ENCODE data around the gene FEZF2.

FEZF2 gene

DNA sequence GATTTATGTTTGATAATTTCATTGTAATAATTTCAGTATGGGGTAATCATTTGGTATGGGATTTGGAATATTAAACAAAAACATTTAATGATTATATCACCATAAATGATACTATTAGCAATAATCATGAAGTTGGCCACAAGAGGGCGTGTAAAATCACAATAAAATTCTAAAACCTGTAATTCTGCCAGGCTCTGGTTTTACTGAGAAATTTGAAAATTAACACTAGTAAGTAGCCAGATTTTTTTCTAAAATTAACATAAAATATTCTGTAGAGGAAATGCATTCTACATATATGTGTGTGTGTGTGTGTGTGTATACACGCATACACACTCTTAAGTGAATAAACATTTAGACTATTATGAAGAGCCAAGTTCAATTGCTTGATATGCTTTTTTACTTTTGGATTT lies 40.5 kb downstream of the FEZF2 start:
- in situ Hi-C loops (cut with MboI; ENCODE audit: low sequenced_read_pairs): no loop called here

DNA sequence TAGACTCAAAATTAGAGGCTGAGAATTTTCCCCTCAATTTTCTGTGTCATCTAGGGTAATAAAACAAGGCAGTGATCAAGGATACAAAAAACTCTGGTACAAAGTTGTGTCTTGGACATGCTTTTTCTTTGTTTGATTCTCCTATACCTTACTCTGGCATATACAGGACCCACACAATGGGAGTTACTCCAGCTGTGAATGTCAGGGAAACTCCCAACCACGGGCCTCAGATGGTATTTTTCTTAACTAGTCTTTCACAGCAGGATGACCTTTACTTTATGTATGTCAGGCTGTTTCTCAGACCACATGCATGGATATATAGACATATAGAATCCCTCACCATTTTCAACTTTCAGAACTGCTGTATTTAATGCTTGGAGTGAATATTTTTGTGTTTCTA lies 41.3 kb downstream of the FEZF2 start:
- in situ Hi-C loops (cut with MboI; ENCODE audit: low sequenced_read_pairs): no loop called here

DNA sequence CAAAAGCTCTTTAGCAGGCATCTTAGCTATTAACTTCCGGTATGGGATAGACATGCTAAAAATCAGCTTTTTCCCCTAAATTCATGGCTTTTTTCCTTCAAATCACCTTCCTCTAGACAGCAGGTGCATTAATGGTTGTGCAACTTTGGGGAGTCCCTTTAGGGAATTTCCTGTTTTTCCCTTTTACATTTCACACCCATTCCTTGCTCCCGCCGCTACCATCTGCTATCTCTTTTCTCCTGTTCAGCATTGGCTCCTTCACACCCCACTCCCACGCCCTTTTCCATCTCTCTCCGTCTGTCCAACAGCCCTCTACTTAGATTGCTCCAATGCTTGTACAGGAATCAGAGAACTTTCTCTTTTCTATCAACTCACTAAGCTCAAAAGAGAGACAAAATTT lies 43.4 kb downstream of the FEZF2 start:
- in situ Hi-C loops (cut with MboI; ENCODE audit: low sequenced_read_pairs): no loop called here

DNA sequence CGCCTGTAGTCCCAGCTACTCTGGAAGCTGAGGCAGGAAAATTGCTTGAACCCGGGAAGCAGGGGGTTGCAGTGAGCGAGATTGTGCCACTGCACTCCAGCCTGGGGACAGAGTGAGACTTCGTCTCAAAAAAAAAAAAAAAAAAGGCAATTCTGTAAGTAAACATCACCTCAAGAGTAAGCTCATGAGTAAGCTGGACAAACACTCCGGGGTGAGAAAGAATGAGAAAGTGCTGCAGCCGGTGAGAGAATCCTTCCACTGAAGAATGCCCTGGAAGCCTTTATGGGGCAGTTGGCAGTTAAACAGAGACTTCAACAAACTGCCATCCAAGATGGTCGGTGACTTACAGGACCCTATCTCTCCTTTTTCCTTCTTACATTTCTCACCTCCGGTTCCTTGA lies 47.5 kb downstream of the FEZF2 start:
- in situ Hi-C loops (cut with MboI; ENCODE audit: low sequenced_read_pairs): no loop called here

DNA sequence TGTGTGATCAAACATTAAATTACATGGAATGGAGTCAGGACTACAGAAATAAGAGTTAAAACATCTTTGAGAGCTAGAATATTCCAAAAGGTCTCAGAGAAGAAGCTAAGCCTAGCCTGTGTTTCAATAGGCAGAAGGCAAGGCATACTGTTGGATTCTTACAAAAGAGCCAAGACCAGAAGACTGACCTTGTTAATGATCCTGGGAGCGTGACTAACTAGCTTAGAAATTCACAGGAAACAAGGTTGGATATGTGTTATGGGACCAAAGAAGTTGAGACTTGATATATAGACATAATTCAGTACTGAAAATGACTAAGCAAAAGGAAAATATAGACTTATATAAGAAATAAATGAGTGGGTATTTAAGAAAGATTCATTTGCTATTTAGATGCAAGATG lies 50.1 kb downstream of the FEZF2 start:
- in situ Hi-C loops (cut with MboI; ENCODE audit: low sequenced_read_pairs): no loop called here
